Measurements from ENCODE around the gene NEK9.
A peak's percentile ranks its signal among the peaks of the same experiment; 100 is the strongest.

Gene NEK9

GRCh38 chr14:75053396-75054291 is 73.2 kb downstream of the NEK9 start:
- Histone ChIP-seq H4K12ac (ENCODE audit: low read depth, low read length) (no peak overlapping the region), H2AFZ (ENCODE audit: insufficient read depth, low read length, poor library complexity) (no peak overlapping the region), H3K4me3 (ENCODE audit: low read depth, low read length) (no peak overlapping the region), H2BK12ac (ENCODE audit: low read length) (no peak overlapping the region), H3K9ac (ENCODE audit: low read length) (no peak overlapping the region), H2BK5ac (ENCODE audit: low read depth, low read length, poor library complexity) (no peak overlapping the region), H3K27ac (ENCODE audit: low read depth, low read length) (no peak overlapping the region), H4K8ac (ENCODE audit: low read depth, low read length) (no peak overlapping the region), H3K18ac (ENCODE audit: low read length) (no peak overlapping the region), H3K23ac (ENCODE audit: low read length) (no peak overlapping the region), H4K91ac (ENCODE audit: low read depth, low read length) (no peak overlapping the region), H3K79me1 (ENCODE audit: low read length) (peaks cover 6% of the 10 kb centered on the region), H3K9me3 (ENCODE audit: insufficient read depth, low read depth, low read length) (no peaks in the 10 kb centered on the region), H3K4me1 (ENCODE audit: control insufficient read depth in 1 of 2, insufficient read depth in 2 of 2, low read length in 2 of 2) (peaks cover 0 to 3% of the 10 kb centered on the region in 2 experiments), H2BK120ac (ENCODE audit: insufficient read depth, low read length, poor library complexity) (no peak overlapping the region), H3K36me3 (ENCODE audit: control insufficient read depth in 1 of 2, insufficient read depth in 2 of 2, low read length in 2 of 2) (no peaks in the 10 kb centered on the region), H2AK5ac (ENCODE audit: low read length) (no peak overlapping the region), H3K79me2 (ENCODE audit: control insufficient read depth, insufficient read depth, low read length, poor library complexity) (peaks cover 5% of the 10 kb centered on the region), H3K27me3 (ENCODE audit: insufficient read depth, low read length) (no peaks in the 10 kb centered on the region), H3K4ac (ENCODE audit: low read depth, low read length) (no peak overlapping the region), H3K14ac (ENCODE audit: low read length) (no peak overlapping the region), H3K4me2 (ENCODE audit: low read length) (no peak overlapping the region)
- WGBS (ENCODE audit: extremely low coverage, insufficient coverage, insufficient read length): no CpG with 5 or more reads among the region's 5 CpGs
- no peak for DNase-seq

- Histone ChIP-seq H3K14ac (ENCODE audit: low read length) (no peak overlapping the region), H2BK5ac (ENCODE audit: low read depth, low read length, poor library complexity) (no peak overlapping the region), H3K4me2 (ENCODE audit: low read length) (peak overlapping the region; percentile 71), H3K9ac (ENCODE audit: low read length) (no peak overlapping the region), H4K91ac (ENCODE audit: low read depth, low read length) (no peak overlapping the region), H2BK120ac (ENCODE audit: insufficient read depth, low read length, poor library complexity) (no peak overlapping the region), H3K23ac (ENCODE audit: low read length) (no peak overlapping the region), H3K27ac (ENCODE audit: low read depth, low read length) (no peak overlapping the region), H3K4me3 (ENCODE audit: low read depth, low read length) (no peak overlapping the region), H3K79me1 (ENCODE audit: low read length) (peaks cover 6% of the 10 kb centered on the region), H4K8ac (ENCODE audit: low read depth, low read length) (no peak overlapping the region), H3K4me1 (ENCODE audit: control insufficient read depth in 1 of 2, insufficient read depth in 2 of 2, low read length in 2 of 2) (peaks cover 0 to 3% of the 10 kb centered on the region in 2 experiments), H2BK12ac (ENCODE audit: low read length) (no peak overlapping the region), H2AFZ (ENCODE audit: insufficient read depth, low read length, poor library complexity) (no peak overlapping the region), H4K12ac (ENCODE audit: low read depth, low read length) (no peak overlapping the region), H3K27me3 (ENCODE audit: insufficient read depth, low read length) (no peaks in the 10 kb centered on the region), H3K9me3 (ENCODE audit: insufficient read depth, low read depth, low read length) (no peaks in the 10 kb centered on the region), H3K4ac (ENCODE audit: low read depth, low read length) (no peak overlapping the region), H3K36me3 (ENCODE audit: control insufficient read depth in 1 of 2, insufficient read depth in 2 of 2, low read length in 2 of 2) (no peaks in the 10 kb centered on the region), H3K18ac (ENCODE audit: low read length) (no peak overlapping the region), H2AK5ac (ENCODE audit: low read length) (no peak overlapping the region), H3K79me2 (ENCODE audit: control insufficient read depth, insufficient read depth, low read length, poor library complexity) (peaks cover 5% of the 10 kb centered on the region)
- DNase-seq: no peak
- WGBS (ENCODE audit: extremely low coverage, insufficient coverage, insufficient read length): no CpG with 5 or more reads among the region's 5 CpGs
These were observed 75.3 kb downstream of the NEK9 start for GRCh38 chr14:75051556-75051899.

GRCh38 chr14:75050852-75051555 is 75.8 kb downstream of the NEK9 start, which contains the start of gene MLH3:
MLH3 (minus strand) TSS chr14:75051467; CDS start chr14:75049655, 1,812 bp downstream.
- H3K23ac ChIP-seq (ENCODE audit: low read length): no peak within 1 kb of the TSS
- H2AFZ ChIP-seq (ENCODE audit: insufficient read depth, low read length, poor library complexity): peak within 1 kb of the TSS; percentile 98
- H3K27ac ChIP-seq (ENCODE audit: low read depth, low read length): peak within 1 kb of the TSS; percentile 61
- peak within 1 kb of the TSS; percentile 74 for H2AK5ac ChIP-seq (ENCODE audit: low read length)
- peak within 1 kb of the TSS; percentile 71 for H3K4me2 ChIP-seq (ENCODE audit: low read length)
- WGBS (ENCODE audit: extremely low coverage, insufficient coverage, insufficient read length): no CpG with 5 or more reads among the region's 59 CpGs
- H3K18ac ChIP-seq (ENCODE audit: low read length): peak within 1 kb of the TSS; percentile 98
- peak within 1 kb of the TSS; percentile 99 for H3K14ac ChIP-seq (ENCODE audit: low read length)
- H3K9me3 ChIP-seq (ENCODE audit: insufficient read depth, low read depth, low read length): no peaks in the 10 kb centered on the region
- peak within 1 kb of the TSS; percentile 94 for H4K12ac ChIP-seq (ENCODE audit: low read depth, low read length)
- H3K27me3 ChIP-seq (ENCODE audit: insufficient read depth, low read length): no peaks in the 10 kb centered on the region
- peak within 1 kb of the TSS; percentile 93 for H2BK5ac ChIP-seq (ENCODE audit: low read depth, low read length, poor library complexity)
- H4K91ac ChIP-seq (ENCODE audit: low read depth, low read length): peak within 1 kb of the TSS; percentile 96
- peak; percentile 81 to 91 for DNase-seq
- no peaks in the 10 kb centered on the region for H3K36me3 ChIP-seq (ENCODE audit: control insufficient read depth in 1 of 2, insufficient read depth in 2 of 2, low read length in 2 of 2)
- H3K79me1 ChIP-seq (ENCODE audit: low read length): peaks cover 6% of the 10 kb centered on the region
- peaks cover 5% of the 10 kb centered on the region for H3K79me2 ChIP-seq (ENCODE audit: control insufficient read depth, insufficient read depth, low read length, poor library complexity)
- H3K4me1 ChIP-seq (ENCODE audit: control insufficient read depth in 1 of 2, insufficient read depth in 2 of 2, low read length in 2 of 2): peaks cover 0 to 3% of the 10 kb centered on the region in 2 experiments
- peak within 1 kb of the TSS; percentile 89 for H3K9ac ChIP-seq (ENCODE audit: low read length)
- peak within 1 kb of the TSS; percentile 68 for H3K4me3 ChIP-seq (ENCODE audit: low read depth, low read length)
- peak within 1 kb of the TSS; percentile 97 for H2BK120ac ChIP-seq (ENCODE audit: insufficient read depth, low read length, poor library complexity)
- peak within 1 kb of the TSS; percentile 100 for H4K8ac ChIP-seq (ENCODE audit: low read depth, low read length)
- peak within 1 kb of the TSS; percentile 96 for H3K4ac ChIP-seq (ENCODE audit: low read depth, low read length)
- H2BK12ac ChIP-seq (ENCODE audit: low read length): peak within 1 kb of the TSS; percentile 84

GRCh38 chr14:75049731-75050201 is 77.1 kb downstream of the NEK9 start:
- no peak for DNase-seq
- Histone ChIP-seq H3K14ac (ENCODE audit: low read length) (no peak overlapping the region), H2BK120ac (ENCODE audit: insufficient read depth, low read length, poor library complexity) (no peak overlapping the region), H3K4me2 (ENCODE audit: low read length) (no peak overlapping the region), H4K8ac (ENCODE audit: low read depth, low read length) (no peak overlapping the region), H2BK5ac (ENCODE audit: low read depth, low read length, poor library complexity) (no peak overlapping the region), H3K4ac (ENCODE audit: low read depth, low read length) (no peak overlapping the region), H2BK12ac (ENCODE audit: low read length) (no peak overlapping the region), H3K9me3 (ENCODE audit: insufficient read depth, low read depth, low read length) (no peaks in the 10 kb centered on the region), H2AK5ac (ENCODE audit: low read length) (no peak overlapping the region), H3K4me3 (ENCODE audit: low read depth, low read length) (no peak overlapping the region), H3K27ac (ENCODE audit: low read depth, low read length) (no peak overlapping the region), H3K4me1 (ENCODE audit: control insufficient read depth in 1 of 2, insufficient read depth in 2 of 2, low read length in 2 of 2) (peaks cover 0 to 3% of the 10 kb centered on the region in 2 experiments), H3K79me1 (ENCODE audit: low read length) (peaks cover 6% of the 10 kb centered on the region), H3K23ac (ENCODE audit: low read length) (no peak overlapping the region), H2AFZ (ENCODE audit: insufficient read depth, low read length, poor library complexity) (no peak overlapping the region), H3K36me3 (ENCODE audit: control insufficient read depth in 1 of 2, insufficient read depth in 2 of 2, low read length in 2 of 2) (peaks cover 0 to 2% of the 10 kb centered on the region in 2 experiments), H3K18ac (ENCODE audit: low read length) (no peak overlapping the region), H3K9ac (ENCODE audit: low read length) (no peak overlapping the region), H3K27me3 (ENCODE audit: insufficient read depth, low read length) (no peaks in the 10 kb centered on the region), H3K79me2 (ENCODE audit: control insufficient read depth, insufficient read depth, low read length, poor library complexity) (peaks cover 5% of the 10 kb centered on the region), H4K12ac (ENCODE audit: low read depth, low read length) (no peak overlapping the region), H4K91ac (ENCODE audit: low read depth, low read length) (no peak overlapping the region)
- WGBS (ENCODE audit: extremely low coverage, insufficient coverage, insufficient read length): no CpG with 5 or more reads among the region's 3 CpGs

Data from trophoblast cell (in vitro differentiated cells and primary cell).